DMS79 (cell line): ENCODE results near the gene MIEF2.
A peak's percentile ranks its signal among the peaks of the same experiment; 100 is the strongest.

Experiments
- DNase-seq: peaks from one replicate; lab custom pipeline; 2025; lab: John Stamatoyannopoulos, UW

The MIEF2 gene

GRCh38 chr17:18256776-18257175 is 3.7 kb upstream of the MIEF2 start:
- no peak for DNase-seq

- no peak for DNase-seq
Measured at GRCh38 chr17:18257268-18257981, 3.0 kb upstream of the MIEF2 start.

DNA sequence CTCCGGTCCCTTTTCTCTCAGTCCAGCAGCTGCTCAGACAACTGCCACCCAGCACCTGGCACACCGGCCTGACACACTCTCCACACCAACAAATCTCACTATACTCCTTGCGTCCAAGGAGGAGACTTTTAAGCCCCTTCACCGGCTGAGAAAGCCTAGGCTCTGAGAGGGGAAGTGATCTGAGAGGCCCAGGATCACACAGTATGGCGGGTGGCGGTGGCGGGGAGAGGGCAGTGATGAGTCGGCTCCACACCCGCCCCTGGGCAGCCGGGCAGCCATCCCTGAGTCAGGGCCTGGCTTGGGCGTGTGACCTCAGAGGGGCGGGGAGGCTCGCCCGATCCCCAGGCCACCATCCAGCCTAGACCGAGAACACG is 2.5 kb upstream of the MIEF2 start:
- DNase-seq: no peak

- DNase-seq: no peak
Measured at GRCh38 chr17:18258356-18259038, 2.0 kb upstream of the MIEF2 start, which contains the start of gene FLII. TSS of gene FLII (minus strand) at chr17:18258738. CDS start at chr17:18258690, 48 bp downstream.

- DNase-seq: no peak
Measured at GRCh38 chr17:18259621-18260331, 686 bp upstream of the MIEF2 start.

DNA sequence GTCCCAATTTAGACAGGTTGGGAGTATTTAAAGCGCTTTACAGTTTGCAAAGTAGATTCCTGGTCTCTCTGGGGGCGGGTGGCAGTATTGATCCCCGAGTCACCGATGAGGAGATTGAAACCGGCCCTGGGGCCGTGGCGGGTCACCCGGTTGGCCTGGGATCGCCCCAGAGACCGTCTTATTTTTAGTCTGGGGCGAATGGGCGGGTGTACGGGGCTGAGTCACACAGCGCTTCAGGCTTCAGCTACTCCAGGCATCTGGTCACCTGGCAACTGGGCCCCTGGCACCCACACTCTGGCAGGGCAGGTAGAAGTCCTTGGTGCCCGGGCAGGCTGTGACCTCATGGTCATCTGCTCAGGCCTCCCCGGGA is 669 bp downstream of the MIEF2 start:
- no peak for DNase-seq

GRCh38 chr17:18261659-18262058 is 1.2 kb downstream of the MIEF2 start:
- no peak for DNase-seq

DNA sequence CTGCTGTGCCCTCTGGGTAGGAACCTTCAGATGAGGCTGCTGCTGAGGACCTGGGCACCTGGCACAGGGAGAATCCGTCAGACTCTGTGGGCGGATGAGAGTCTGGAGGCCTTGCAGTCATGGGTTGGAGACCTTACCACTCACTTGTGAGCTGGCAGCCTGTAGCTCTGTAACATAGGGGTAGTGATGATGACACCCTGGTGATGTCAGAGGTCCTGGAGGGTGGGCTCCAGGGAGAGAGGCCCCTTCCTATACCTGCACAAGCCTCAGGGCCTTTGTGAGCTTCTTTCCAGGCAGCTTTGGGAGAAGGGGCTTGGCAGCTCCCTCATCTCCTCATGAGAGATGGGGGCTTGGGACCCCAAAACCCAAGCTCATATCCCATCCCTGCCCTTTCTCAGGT is 1.6 kb downstream of the MIEF2 start:
- DNase-seq: no peak

GRCh38 chr17:18262641-18263040 is 2.2 kb downstream of the MIEF2 start:
- DNase-seq: no peak

DNA sequence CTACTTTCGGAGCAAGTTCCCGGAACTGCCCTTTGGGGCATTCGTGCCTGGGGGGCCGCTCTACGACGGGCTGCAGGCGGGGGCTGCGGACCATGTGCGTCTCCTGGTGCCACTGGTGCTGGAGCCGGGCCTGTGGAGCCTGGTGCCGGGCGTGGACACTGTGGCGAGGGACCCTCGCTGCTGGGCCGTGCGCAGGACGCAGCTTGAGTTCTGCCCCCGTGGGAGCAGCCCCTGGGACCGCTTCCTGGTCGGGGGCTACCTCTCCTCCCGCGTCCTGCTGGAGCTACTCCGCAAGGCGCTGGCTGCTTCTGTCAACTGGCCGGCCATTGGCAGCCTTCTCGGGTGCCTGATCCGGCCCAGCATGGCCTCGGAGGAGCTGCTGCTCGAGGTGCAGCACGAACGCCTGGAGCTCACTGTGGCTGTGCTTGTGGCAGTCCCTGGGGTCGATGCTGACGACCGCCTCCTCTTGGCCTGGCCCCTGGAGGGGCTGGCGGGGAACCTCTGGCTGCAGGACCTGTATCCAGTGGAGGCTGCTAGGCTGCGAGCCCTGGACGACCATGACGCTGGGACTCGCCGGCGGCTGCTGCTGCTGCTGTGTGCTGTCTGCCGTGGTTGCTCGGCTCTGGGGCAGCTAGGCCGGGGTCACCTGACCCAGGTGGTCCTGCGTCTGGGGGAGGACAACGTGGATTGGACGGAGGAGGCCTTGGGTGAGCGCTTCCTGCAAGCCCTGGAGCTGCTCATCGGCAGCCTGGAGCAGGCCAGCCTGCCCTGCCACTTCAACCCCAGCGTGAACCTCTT is 3.6 kb downstream of the MIEF2 start:
- DNase-seq: no peak

- DNase-seq: no peak
Measured at GRCh38 chr17:18267366-18267765, 6.9 kb downstream of the MIEF2 start.

DNA sequence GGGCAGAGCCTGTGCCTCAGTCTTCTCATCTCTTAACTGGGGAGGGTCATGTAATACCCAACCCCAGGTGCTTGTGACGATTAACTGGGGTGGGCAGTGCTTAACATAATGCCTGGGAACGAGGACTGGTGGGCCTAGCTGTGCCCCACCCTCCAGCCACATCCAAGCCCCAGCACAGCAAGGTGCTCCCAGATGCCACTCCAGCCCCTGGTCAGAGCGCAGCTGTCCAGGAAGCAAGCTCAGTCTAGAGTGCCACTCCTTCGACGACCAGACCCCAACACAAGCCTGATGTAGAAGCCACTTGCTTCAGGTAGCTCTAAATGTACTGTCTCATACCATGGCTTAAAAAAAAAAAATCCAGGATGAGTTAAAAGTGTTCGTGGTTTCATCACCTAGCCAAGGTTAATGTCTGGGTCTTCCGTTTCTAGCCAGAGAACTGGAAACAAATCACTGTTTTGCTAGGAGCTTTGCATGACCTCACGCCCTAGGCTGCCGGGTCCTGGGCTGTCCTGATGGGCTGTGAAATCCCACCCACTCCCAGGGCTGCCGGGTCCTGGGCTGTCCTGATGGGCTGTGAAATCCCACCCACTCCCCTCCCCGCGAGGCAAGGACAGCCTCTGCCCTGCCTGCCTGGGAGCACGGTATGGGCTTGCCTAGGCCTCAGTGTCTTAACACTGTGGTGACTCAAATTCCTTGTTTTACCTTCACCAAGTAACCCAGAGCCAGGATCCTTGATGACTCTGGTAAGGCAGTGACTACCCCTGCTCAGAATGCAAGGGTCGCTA is 7.7 kb downstream of the MIEF2 start:
- DNase-seq: no peak

- no peak for DNase-seq
Measured at GRCh38 chr17:18270046-18270931, 9.8 kb downstream of the MIEF2 start.

- DNase-seq: no peak
Measured at GRCh38 chr17:18277076-18277475, 16.6 kb downstream of the MIEF2 start.

DNA sequence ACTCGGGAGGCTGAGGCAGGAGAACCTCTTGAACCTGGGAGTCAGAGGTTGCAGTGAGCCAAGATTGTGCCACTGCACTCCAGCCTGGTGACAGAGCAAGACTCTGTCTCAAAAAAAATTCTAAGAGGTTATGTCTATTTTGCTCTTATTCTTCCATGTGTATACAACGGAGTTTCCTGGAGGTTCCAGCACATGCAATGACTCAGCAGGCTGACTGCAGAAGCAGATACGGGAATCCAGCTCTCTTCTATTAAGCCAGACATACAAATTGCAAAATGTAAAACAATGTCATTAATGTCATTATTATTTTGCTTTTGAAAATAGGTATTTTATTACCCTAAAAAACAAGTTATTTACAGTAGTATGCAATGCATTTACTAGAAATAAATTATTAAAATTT is 18.4 kb downstream of the MIEF2 start:
- no peak for DNase-seq

GRCh38 chr17:18280249-18280648 is 19.8 kb downstream of the MIEF2 start:
- DNase-seq: peak; percentile 17

DNA sequence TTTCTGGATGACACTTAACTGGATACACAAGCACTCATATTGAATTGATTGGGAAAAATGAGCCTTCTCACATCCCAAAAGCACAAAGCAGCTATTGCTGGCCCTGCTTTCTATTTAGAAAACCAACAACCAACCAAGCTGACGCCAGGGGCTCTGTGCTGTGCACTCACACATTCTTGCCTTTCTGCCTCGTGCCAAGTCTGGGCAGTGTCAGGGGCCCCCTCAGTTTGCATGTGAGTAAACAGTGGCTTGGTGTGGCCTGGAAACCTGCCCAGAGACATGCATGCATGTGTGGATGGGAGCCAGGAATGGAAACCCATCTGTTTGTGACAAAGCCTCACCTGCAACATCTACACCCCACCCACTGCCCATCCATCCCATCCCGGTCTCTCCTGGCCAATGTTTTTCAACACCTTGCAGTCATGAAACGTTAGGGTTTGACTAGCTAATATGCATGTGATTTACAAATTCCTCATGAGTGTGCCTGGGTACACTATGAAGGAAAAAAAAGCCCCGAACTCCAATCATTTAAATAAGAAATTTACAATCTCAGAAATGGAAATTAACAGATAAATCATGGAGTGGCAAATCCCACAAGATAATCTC is 20.4 kb downstream of the MIEF2 start:
- DNase-seq: peak; percentile 58

GRCh38 chr17:18281788-18282187 is 21.3 kb downstream of the MIEF2 start:
- DNase-seq: no peak

DNA sequence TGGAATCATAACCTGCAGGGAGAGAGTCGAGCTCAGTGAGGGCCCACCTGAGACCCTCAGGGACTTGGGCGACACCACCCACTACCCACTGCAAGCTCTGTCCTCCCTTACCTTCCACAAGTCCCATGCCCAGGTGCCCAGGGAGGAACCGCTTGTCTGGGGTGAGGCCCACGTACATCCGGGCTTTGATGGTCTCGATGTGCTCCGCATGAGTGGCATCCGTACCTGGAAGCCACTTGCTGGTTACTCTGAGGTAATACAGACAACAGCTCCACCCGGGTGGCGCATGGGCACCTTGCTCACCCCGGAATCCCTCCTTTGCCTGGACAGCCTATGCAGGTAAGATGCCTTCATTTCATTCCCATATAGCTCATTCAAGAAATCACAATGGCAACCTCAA is 24.8 kb downstream of the MIEF2 start:
- DNase-seq: no peak
